ENCODE results near the gene HAUS8. TPM values are rescaled to one million over a fixed set of nuclear protein-coding genes. Genes with fewer than 3 reads are reported as not detected.

Gene HAUS8
- total and polyA plus RNA-seq, 2 of the 8 experiments (the other 6 are each of a cell fraction or from before 2014, with no cell fraction given) = 18.4 to 23.2 TPM

DNA sequence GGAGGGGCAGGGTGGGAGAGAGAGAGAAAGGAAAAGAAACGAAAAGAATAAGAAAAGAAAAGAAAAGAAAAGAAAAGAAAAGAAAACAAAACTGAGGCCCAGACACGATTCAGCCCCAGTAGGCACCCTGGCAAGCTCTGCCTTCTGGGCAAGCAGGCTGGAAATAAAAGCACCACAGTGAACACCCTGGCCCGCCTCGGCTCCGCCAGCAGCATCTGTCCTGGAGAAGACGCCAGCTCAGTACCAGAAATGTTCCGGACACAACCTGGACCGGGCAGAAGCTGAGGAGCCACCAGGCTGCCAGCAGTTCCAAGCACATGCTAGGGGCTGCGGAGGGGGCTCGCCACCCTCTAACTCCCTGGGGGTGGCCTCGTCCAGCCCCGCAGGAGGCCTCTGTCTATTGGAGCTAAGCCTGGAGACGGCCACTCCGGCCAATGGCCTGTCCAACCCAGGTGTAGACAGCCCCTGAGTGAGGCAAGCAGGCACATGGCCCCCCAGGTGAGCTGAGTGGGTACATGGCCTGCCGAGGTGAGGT is 37.2 kb downstream of the HAUS8 start:
- no peak overlapping the region for H3K4me3 ChIP-seq (ENCODE audit: extremely low read depth in 1 of 4, insufficient read depth in 2 of 4, low read depth in 3 of 4, low read length in 4 of 4)
- no peak overlapping the region for H4K91ac ChIP-seq (replicated peaks; ENCODE audit: insufficient read length, low read length)
- no peak overlapping the region for H2BK20ac ChIP-seq (ENCODE audit: low read length)
- no peak overlapping the region for H2BK120ac ChIP-seq (replicated peaks; ENCODE audit: low read depth, low read length)
- POLR2A ChIA-PET (ENCODE audit: partially characterized antibody) = interaction anchor here (0.7 kb wide), 1 partner anchor 11 kb away, joined by 3 read pairs; no protein-coding TSS in a partner anchor
- no peak overlapping the region for H2BK15ac ChIP-seq (ENCODE audit: low read length)
- H3K14ac ChIP-seq (ENCODE audit: insufficient read length) = no peak overlapping the region
- H3K27ac ChIP-seq (ENCODE audit: low read depth, low read length) = no peak overlapping the region
- FAIRE-seq = no peak
- no peak overlapping the region for H3K4ac ChIP-seq (replicated peaks; ENCODE audit: insufficient read length, low read depth, low read length)
- H3K18ac ChIP-seq (ENCODE audit: extremely low read depth, low read length) = no peak overlapping the region
- H4K5ac ChIP-seq (ENCODE audit: insufficient read length, low read depth, low read length) = no peak overlapping the region
- H3K4me2 ChIP-seq (ENCODE audit: insufficient read depth in 1 of 2, low read depth in 2 of 2, low read length in 2 of 2) = no peak overlapping the region
- no peak overlapping the region for H3K9ac ChIP-seq (replicated peaks in 1 of 4; ENCODE audit: extremely low read depth in 1 of 4, low read depth in 3 of 4, low read length in 3 of 4)
- H3K56ac ChIP-seq (replicated peaks; ENCODE audit: insufficient read length, low read depth, low read length) = no peak overlapping the region
- no peaks in the 10 kb centered on the region for H3K9me3 ChIP-seq (ENCODE audit: insufficient read depth in 2 of 2, low read depth in 1 of 2, low read length in 1 of 2)
- H3K36me3 ChIP-seq (ENCODE audit: control insufficient read depth in 2 of 4, insufficient read depth in 4 of 4, low read length in 3 of 4) = no peaks in the 10 kb centered on the region
- no peaks in the 10 kb centered on the region for H3K23me2 ChIP-seq (ENCODE audit: low read depth, low read length)
- CTCF ChIA-PET (ENCODE audit: partially characterized antibody) = interaction anchor here (1.3 to 3.4 kb wide), 2 partner anchors 14 to 77 kb away, joined by 3 to 13 read pairs; no protein-coding TSS in a partner anchor
- H3K79me1 ChIP-seq (ENCODE audit: low read depth, low read length) = no peaks in the 10 kb centered on the region
- H4K8ac ChIP-seq (ENCODE audit: extremely low read depth, insufficient read depth, low read length) = no peak overlapping the region; the same call in 1 of the 2 replicates
- H3K27me3 ChIP-seq (replicated peaks in 1 of 4; ENCODE audit: control insufficient read depth in 3 of 4, extremely low read depth in 1 of 4, insufficient read depth in 3 of 4, low read length in 3 of 4) = no peaks in the 10 kb centered on the region
- peaks cover 0 to 1% of the 10 kb centered on the region in 2 experiments for H4K20me1 ChIP-seq (replicated peaks in 1 of 2; ENCODE audit: control insufficient read depth in 1 of 2, insufficient read depth in 2 of 2, low read length in 2 of 2)
- 80 to 100% methylated on average over 1 to 15 of the region's 15 CpGs for WGBS, 2 experiments (ENCODE audit: extremely low coverage in 1 of 2, insufficient coverage in 1 of 2, insufficient read length in 1 of 2, insufficient replicate concordance in 2 of 2, low coverage in 1 of 2, low lambda C conversion rate in 2 of 2, missing lambda C conversion rate in 1 of 2)
- H2AK5ac ChIP-seq (ENCODE audit: low read depth, low read length) = no peak overlapping the region
- H3K79me2 ChIP-seq (ENCODE audit: control insufficient read depth in 1 of 2, insufficient read depth in 2 of 2, low read length in 2 of 2) = no peaks in the 10 kb centered on the region
- H2BK12ac ChIP-seq (ENCODE audit: low read depth, low read length) = no peak overlapping the region
- no peak for DNase-seq (ENCODE audit: low read depth in 1 of 2, low spot score in 2 of 2)
- H2BK5ac ChIP-seq (ENCODE audit: low read depth, low read length) = no peak overlapping the region
- no peaks in the 10 kb centered on the region for H3K4me1 ChIP-seq (replicated peaks in 1 of 4; ENCODE audit: control insufficient read depth in 3 of 4, insufficient read depth in 4 of 4, low read length in 3 of 4)
- no peak overlapping the region for H3K23ac ChIP-seq (ENCODE audit: insufficient read length)
- H2AFZ ChIP-seq (ENCODE audit: low read length) = no peak overlapping the region
- TF ChIP-seq JUN (IDR thresholded peaks at IDR 0.05; ENCODE audit: low read depth, low read length) (no peak), KDM4A (IDR thresholded peaks at IDR 0.05; ENCODE audit: low read depth, low read length, severe bottlenecking) (no peak), MAFK (IDR thresholded peaks at IDR 0.05; ENCODE audit: low read depth, low read length) (no peak), SAP30 (IDR thresholded peaks at IDR 0.05; ENCODE audit: insufficient read depth, insufficient replicate concordance, low read length) (no peak), RNF2 (IDR thresholded peaks at IDR 0.05; ENCODE audit: borderline replicate concordance, low read depth, low read length, missing control alignments, poor library complexity, severe bottlenecking) (no peak), SIN3A (conservative IDR thresholded peaks at IDR 0.05 in 1 of 2, IDR thresholded peaks at IDR 0.05 in 1 of 2; ENCODE audit: low read depth in 1 of 2, low read length in 2 of 2) (no peak), TAF1 (IDR thresholded peaks at IDR 0.05; ENCODE audit: low read depth, low read length) (no peak), ZNF274 (IDR thresholded peaks at IDR 0.05; ENCODE audit: borderline replicate concordance, extremely low read depth, low read length) (no peak), NANOG (IDR thresholded peaks at IDR 0.05; ENCODE audit: insufficient read depth, low read depth, low read length, poor library complexity, severe bottlenecking) (no peak), CHD2 (IDR thresholded peaks at IDR 0.05; ENCODE audit: low read length) (no peak), SP1 (IDR thresholded peaks at IDR 0.05; ENCODE audit: low read depth, low read length) (no peak), EZH2 (IDR thresholded peaks at IDR 0.05; ENCODE audit: low read depth, low read length, severe bottlenecking) (no peak), YY1 (IDR thresholded peaks at IDR 0.05; ENCODE audit: low read depth, low read length) (no peak)

Data from H1 (cell line).